Astrocyte of the cerebellum (primary cell): ENCODE results near the gene ZCCHC7.
"Not testable (repeated sequence)": the region's sequence is repeated elsewhere in the genome, so short reads cannot be mapped to it uniquely, and the experiment has no call there.

Experiments used
- DNase-seq: peaks from one replicate; pipeline ENCODE4 v3.0.0-alpha.2; 2011; ENCODE audit warnings: low read depth
- H3K4me3 ChIP-seq: 2 replicates; pipeline ENCODE4 v1.5.1; 2011; ENCODE audit warnings: mild to moderate bottlenecking, low read depth, low read length, moderate library complexity
- in situ Hi-C: cut with HindIII; loops from 2 replicates; pipeline ENCODE4 v1.10.0; 2017; ENCODE audit warnings: low sequenced_read_pairs
- TF ChIP-seq, protein P1 (sequence below): IDR thresholded peaks from 2 replicates; pipeline ENCODE4 v1.5.1; 2012; ENCODE audit warnings: low read length, low read depth, moderate library complexity, mild to moderate bottlenecking; ENCODE audit errors: missing control alignments

The ZCCHC7 gene

DNA sequence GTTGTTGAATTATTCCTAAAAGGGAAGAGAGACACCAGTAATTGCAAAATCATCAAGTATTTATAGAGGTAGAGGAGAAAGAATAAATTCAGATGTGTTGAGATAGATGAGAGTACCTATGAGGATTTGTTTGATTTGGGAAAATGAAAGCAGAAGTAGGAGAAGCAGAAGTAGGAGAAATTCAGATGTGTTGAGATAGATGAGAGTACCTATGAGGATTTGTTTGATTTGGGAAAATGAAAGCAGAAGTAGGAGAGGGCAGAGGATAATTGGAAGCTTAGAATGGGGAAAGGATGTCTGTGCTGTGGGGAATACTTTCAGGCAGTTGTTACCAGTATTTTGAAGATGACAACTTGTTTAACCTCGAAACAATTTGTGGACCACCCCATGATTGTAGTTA is 35.1 kb upstream of the ZCCHC7 start:
- no peak overlapping the region for H3K4me3 ChIP-seq
- in situ Hi-C loops: no loop called here
- TF ChIP-seq, protein P1, sequence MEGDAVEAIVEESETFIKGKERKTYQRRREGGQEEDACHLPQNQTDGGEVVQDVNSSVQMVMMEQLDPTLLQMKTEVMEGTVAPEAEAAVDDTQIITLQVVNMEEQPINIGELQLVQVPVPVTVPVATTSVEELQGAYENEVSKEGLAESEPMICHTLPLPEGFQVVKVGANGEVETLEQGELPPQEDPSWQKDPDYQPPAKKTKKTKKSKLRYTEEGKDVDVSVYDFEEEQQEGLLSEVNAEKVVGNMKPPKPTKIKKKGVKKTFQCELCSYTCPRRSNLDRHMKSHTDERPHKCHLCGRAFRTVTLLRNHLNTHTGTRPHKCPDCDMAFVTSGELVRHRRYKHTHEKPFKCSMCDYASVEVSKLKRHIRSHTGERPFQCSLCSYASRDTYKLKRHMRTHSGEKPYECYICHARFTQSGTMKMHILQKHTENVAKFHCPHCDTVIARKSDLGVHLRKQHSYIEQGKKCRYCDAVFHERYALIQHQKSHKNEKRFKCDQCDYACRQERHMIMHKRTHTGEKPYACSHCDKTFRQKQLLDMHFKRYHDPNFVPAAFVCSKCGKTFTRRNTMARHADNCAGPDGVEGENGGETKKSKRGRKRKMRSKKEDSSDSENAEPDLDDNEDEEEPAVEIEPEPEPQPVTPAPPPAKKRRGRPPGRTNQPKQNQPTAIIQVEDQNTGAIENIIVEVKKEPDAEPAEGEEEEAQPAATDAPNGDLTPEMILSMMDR: no peak

DNA sequence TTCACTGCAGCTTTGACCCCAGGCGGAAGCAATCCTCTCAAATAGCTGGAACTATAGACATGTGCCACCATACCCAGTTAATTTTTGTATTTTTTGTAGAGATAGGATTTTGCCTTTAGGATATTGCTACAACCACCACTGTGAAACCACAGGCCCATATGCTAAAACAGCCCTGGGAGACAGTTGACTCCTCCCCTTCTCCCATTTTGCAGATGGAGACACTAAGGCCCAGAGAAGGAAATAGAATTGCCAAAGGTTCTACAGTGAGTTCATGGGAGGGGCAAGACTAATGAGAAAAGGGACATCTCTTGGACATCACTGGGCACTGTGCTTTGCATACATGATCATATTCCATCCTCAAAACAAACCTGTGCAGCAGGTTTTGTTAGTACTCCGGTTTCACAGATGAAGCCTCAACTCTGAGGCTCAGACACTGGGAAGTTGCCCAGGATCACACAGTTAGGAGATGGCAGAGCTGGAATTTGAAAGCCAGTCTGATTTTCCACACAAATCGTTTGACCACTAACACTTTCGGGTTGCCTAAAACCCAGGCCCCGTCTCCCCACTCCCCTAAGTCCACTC is 27.6 kb upstream of the ZCCHC7 start:
- in situ Hi-C loops, H3K4me3 ChIP-seq, DNase-seq: not testable (repeated sequence)

More for the DNA sequence above, 35.1 kb upstream of the ZCCHC7 start:
- DNase-seq: no peak

DNA sequence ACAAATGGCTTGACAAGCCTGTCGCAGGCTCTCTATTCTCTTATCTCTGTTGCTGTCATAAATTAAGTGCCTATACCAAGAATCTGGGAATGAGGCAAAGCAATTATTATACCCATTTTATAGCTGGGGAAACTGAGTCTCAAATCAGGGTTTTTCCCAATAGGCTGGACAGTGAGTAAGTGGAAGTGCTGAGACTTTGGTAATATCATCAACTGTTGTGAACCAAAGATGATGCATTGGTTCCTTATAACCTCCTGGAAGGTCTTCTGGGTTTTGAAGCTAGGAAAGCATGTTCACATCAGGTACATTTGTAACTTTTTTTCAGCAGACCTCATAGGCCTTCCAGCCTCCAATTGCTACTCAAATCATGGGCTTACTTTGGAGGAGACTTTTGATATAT is 25.6 kb upstream of the ZCCHC7 start:
- in situ Hi-C loops: no loop called here
- TF ChIP-seq, protein P1: no peak
- no peak for DNase-seq
- H3K4me3 ChIP-seq: no peak overlapping the region

DNA sequence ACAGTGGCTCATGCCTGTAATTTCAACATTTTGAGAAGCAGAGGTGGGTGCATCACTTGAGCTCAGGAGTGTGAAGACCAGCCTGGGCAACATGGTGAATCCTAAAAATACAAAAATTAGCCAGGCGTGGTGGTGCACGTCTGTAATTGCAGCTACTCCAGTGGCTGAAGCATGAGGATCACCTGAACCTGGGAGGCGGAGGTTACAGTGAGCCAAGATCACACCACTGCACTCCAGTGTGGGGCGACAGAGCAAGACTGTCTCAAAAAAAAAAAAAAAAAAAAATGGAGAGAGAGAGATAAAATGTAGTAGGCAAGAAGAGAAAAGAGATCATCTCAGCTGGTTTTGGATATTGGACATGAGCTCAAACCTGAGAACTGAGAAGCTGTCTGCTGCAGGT is 23.7 kb upstream of the ZCCHC7 start:
- no peak for DNase-seq
- no peak overlapping the region for H3K4me3 ChIP-seq
- in situ Hi-C loops: no loop called here
- TF ChIP-seq, protein P1: no peak

DNA sequence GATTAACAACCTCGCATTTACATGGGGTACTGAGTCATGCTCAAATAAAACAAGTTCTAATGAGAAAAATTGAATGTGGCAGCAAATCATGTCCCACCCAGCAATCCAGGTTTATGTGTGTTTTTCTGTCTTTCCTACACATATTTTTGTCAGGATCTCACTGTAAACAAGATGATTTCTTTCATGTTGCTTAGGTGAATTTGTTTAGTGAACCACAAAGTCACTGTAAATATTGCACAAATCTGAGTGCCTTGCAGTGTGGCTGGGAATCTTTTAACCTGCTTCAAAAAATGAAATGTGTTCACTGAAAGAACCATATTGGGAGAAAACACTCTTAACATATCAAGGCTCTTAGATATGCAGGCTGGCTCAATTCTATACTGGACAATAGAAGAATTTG is 23.1 kb upstream of the ZCCHC7 start:
- in situ Hi-C loops: no loop called here
- TF ChIP-seq, protein P1: no peak
- no peak overlapping the region for H3K4me3 ChIP-seq
- no peak for DNase-seq

DNA sequence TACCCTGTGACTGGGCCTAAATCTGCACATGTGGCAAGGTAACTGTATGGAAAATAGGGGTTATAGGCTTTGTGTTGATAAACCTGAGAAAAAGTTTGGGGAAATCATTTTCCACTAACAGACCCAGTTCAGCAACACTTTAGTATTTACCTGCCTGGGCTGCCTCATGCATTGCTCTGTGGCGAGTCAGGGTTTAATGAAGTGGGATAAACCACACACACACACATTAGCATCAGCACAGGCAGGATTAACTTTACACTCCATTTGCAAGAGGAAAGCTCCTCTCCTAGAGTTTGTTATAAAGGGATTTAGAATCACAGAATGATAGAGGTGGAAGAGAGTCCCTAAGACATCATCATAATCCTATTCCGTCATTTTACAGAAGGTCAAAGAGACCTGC is 20.0 kb upstream of the ZCCHC7 start:
- TF ChIP-seq, protein P1: no peak
- in situ Hi-C loops: no loop called here
- DNase-seq: no peak
- no peak overlapping the region for H3K4me3 ChIP-seq

DNA sequence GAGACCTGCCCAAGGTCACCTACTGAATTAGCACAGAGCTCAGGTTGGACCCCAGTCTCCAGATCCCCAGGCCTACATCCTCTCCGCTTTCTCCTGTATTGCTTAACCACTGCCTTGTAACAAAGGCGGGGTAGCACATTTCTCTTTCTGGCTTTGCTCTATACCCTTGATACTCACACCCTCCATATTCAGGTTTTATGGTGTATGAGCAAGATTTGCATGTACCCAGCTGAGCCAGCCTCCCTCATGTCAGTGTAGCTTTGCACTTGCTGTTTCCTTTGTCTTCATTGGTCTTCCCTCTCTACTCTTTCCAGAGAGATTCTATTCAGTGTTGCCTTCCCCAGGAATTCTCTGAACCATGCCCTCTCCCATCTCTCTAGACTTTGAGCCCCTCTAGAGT is 19.6 kb upstream of the ZCCHC7 start:
- in situ Hi-C loops: no loop called here
- no peak overlapping the region for H3K4me3 ChIP-seq
- no peak for DNase-seq
- TF ChIP-seq, protein P1: no peak
